Right hindlimb (tissue), 1 donor: ENCODE measurements around the gene CYTH1.

Experiments used
- DNase-seq: peaks from one replicate; pipeline ENCODE4 v3.0.0-alpha.2; 2018

Gene CYTH1

GRCh38 chr17:78667091-78667490 is 115.0 kb downstream of the CYTH1 start:
- DNase-seq = no peak

DNA sequence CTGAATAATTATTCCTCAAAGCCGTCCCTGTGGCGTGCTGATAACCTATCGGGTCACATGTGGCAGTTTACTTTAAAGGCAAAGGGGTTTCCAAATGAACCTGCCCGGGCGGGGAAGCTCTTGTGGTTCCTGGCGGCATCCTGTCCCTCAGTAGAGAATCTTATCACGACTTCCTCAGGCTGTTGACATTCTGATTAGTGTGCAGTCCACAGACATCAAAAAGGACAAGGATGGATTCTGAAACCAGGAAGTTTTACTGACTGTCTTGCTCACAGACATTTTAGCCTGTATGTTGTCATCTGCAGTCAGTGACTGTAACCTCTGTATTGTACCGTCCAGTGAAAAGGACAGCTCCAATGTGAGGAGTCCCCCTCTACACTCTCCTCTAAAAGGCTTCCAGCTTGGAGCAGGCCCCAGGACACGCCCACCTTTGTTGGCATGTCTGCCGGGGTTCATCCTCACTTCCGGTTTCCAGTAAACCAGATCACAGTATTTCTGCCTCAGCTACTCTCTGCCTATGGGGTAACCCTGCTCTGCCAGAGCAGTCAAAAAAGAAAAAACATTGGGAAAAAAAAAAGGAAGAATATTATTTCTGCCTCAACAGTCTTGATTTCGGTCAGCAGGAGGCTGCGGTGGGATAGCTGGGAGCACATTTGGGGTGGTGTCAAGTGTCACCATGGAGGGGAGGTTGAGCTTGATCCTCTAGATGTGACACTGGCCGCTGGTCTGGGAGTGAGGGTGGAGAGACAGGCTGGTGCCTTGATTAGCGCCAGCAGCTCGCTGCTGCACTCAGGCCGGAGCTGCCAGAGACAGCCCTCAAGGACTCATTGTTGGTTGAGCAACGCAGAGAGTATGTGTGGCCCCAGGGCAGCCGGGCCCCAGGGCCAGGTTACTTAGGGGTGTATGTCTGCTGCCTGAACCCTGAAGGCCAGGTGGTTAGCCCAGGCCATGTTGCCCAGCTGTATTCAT is 115.8 kb downstream of the CYTH1 start:
- no peak for DNase-seq

- DNase-seq = no peak
These were observed 116.6 kb downstream of the CYTH1 start for GRCh38 chr17:78665387-78665951.

DNA sequence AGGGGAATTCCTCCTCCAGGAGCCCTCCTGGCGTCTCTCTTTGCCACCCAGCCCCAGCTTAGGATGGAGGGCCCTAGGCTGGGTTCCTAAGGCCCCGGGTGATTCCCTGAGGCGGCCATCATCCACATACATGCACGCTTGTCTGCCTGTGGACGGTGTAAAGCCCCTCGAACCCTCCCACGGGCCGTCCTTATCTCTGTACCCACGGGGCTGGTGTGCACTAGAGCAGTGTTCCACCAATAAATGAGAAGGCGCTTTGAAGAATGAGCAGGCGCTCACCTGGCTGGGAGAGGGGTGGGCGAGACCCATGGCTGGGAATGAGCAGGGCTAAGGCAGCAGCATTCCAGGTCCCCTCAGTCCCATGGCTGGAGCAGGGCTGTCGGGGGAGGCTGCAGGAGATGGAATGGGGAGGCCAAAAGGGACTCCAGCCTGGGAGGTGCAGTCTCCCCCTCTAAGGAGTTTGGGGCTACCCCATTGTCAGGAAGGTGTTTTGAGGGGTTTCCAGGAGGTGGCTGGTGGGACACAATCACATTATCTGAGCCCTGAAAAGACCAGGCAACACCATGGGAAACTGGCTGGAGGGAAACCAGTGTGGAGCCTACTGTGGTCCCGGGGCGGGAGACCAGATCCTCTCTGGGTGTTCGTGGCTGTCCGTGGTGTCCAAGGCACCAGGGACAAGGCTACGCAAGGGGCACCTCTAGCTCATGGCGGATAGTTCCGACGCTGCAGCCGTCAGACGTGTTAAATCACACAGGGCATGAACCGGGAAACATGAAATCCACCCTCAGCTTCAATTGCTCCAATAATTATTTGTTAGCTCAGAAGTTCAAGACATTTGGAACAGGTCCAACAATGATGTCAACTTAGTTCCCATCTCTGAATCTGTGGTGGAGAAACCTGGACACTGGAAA is 117.3 kb downstream of the CYTH1 start:
- DNase-seq = no peak

GRCh38 chr17:78661093-78661770 is 120.8 kb downstream of the CYTH1 start:
- no peak for DNase-seq

- no peak for DNase-seq
These were observed 122.5 kb downstream of the CYTH1 start for GRCh38 chr17:78659546-78659945.

DNA sequence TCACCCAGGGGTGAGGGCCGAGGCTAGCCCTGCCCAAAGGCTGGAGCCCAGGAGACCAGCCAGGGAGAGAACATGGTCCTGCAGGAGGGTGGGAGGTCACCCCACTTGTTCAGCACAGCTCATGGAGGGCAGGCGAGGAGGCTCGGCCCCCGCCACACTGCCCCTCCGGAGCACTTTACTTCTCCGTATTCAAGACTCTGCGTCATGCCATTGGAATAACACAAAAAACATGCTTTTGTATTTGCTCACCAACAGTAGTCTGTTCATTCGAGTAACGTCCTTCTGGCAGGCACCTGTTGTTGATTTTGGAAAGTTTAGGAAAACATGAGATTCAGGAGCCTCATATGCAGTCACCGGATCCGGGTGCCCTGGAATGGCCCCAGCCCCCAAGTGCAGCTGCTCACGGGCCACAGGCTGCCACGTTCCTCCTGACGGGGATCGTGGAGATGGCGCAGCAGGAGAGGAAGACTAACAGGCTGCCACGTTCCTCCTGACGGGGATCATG is 123.7 kb downstream of the CYTH1 start:
- DNase-seq = no peak

GRCh38 chr17:78655251-78655940 is 126.7 kb downstream of the CYTH1 start:
- DNase-seq = no peak

- no peak for DNase-seq
These were observed 127.7 kb downstream of the CYTH1 start for GRCh38 chr17:78654325-78654724.

GRCh38 chr17:78653382-78653781 is 128.7 kb downstream of the CYTH1 start:
- DNase-seq = no peak

GRCh38 chr17:78652913-78653312 is 129.2 kb downstream of the CYTH1 start:
- DNase-seq = no peak

DNA sequence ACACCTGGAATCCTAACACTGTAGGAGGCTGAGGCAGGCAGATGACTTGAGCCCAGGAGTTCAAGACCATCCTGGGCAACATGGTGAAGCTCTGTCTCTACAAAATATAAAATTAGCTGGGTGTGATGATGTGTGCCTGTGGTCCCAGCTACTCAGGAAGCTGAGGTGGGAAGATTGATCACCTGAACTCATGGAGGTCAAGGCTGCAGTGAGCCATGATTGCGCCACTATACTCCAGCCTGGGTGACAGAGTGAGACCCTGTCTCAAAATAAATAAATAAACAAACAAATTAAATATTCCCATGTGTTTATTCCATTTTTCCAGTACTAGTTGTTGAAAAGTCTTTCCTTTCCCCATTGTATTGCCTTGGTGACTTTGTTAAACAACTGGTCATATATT is 130.0 kb downstream of the CYTH1 start:
- no peak for DNase-seq

GRCh38 chr17:78651554-78651953 is 130.5 kb downstream of the CYTH1 start:
- DNase-seq = no peak

- no peak for DNase-seq
These were observed 131.9 kb downstream of the CYTH1 start for GRCh38 chr17:78650093-78650715.

- no peak for DNase-seq
These were observed 133.8 kb downstream of the CYTH1 start for GRCh38 chr17:78648293-78648692.

DNA sequence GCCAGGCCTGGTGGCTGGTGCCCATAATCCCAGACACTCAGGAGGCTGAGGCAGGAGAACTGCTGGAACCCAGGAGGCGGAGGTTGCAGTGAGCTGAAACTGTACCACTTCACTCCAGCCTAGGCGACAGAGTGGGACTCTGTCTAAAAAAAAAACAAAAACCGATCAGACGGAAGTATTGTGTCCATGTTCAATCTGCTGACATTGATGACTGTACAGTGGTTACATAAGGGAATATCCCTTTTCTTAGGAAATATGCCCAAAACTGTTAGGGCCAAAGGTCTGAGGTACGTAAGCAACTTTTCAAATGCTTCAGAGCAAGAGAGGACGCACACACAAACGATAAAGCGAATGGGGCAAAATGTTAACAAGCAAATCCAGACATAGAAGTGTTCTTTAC is 135.0 kb downstream of the CYTH1 start:
- DNase-seq = no peak

- DNase-seq = peak; percentile 68
These were observed 136.4 kb downstream of the CYTH1 start for GRCh38 chr17:78645421-78646295.

DNA sequence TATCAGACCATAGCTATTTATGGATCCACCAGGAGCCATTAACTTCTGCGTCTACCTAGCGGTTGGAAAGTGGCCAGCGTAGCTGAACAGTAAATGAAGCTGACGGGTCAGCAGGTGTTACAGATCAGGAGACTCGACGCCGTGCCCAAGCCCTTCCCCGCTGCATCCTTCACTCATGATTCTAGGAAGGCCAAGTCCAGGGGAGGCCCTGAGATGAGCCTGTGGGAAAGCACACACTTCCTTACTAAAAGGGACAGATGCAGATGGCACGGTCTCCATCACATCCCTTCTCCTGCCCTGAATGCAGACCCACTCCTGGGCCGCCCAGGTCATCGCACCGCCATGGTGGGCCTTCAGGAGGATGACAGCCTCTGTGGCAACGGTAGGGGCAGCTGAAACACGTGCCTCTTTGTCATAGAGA is 137.1 kb downstream of the CYTH1 start:
- no peak for DNase-seq

DNA sequence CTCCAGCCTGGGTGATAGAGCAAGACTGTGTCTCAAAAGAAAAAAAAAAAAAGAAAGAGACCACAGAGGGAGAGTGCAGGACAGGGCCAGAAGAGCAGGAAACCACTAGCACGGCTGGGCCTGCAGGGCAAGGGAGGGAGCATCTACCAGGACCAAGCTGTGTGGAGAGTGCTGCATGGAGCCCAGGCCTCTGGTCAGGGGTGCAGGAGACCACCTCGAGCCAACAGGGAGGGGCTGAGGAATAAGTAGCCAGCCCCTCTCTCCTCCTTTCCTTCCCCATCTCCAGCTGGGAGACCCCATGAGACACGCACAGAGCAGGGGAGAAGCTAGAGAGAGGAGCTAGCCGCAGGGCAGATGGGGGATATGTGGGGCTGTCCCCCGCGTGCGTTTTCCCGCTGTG is 137.8 kb downstream of the CYTH1 start:
- no peak for DNase-seq

- DNase-seq = no peak
These were observed 138.7 kb downstream of the CYTH1 start for GRCh38 chr17:78643326-78643725.
